ENCODE measurements around the gene CD93.

The CD93 gene, protein sequence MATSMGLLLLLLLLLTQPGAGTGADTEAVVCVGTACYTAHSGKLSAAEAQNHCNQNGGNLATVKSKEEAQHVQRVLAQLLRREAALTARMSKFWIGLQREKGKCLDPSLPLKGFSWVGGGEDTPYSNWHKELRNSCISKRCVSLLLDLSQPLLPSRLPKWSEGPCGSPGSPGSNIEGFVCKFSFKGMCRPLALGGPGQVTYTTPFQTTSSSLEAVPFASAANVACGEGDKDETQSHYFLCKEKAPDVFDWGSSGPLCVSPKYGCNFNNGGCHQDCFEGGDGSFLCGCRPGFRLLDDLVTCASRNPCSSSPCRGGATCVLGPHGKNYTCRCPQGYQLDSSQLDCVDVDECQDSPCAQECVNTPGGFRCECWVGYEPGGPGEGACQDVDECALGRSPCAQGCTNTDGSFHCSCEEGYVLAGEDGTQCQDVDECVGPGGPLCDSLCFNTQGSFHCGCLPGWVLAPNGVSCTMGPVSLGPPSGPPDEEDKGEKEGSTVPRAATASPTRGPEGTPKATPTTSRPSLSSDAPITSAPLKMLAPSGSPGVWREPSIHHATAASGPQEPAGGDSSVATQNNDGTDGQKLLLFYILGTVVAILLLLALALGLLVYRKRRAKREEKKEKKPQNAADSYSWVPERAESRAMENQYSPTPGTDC

DNA sequence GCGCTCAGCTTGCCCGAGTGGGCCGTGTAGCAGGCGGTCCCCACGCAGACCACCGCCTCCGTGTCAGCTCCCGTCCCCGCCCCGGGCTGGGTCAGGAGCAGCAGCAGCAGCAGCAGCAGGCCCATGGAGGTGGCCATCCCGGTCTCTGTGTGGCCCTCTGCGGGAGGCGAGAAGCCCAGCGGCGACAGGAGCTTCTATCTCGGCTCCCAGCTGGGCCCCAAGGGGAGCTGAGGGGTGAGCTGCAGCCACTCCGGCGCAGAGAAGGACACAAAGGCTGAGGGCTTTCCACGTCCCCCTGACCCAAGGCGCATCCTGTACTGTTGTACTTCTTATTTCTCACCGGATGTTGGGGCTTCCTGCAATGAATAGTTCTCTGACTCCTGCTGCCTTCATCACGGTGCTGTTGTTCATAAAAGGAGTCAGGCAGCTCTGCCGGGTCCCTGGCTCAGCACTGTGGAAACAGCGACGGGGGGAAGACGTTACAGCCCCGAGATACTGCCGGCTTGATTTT is at the start of gene CD93:
Gene CD93, minus strand, starts transcription at position 269 of the 511 bp plus-strand sequence. Its CDS starts 132 bp downstream, at position 137.
- DNase-seq = peak; percentile 19

GRCh38 chr20:23133560-23133998 is 47.5 kb upstream of the CD93 start:
- DNase-seq = no peak

DNA sequence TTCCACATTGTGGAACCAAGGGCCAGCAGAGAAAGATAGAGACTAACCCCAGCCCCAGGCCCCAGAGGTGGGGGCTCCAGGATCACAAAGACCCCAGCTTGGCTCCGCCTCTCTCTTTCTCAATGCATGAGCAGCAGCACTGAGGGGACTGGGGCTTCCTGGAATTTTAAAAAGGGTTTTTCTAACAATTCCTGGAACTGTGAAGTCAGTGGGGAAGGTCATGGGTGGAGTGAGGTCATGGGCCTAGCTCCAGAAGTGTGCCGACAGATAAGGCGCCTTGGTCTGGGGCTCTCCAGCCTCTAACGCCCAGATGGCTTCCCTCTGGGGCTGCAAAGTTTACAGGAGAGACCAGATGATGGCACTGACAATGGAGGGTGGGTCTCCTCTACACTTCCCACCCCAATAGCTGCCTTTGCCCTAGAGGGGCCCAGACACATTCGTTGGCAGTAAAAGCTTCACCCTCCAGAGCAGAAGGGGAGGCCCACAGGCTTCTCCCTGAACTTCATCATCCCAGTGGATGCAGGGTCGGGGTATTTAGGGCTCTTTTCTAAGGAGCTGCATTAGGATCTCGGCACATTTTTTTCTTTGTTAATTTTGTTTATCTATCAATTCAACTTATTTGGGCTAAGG is 46.9 kb upstream of the CD93 start:
- no peak for DNase-seq

GRCh38 chr20:23132293-23132929 is 46.3 kb upstream of the CD93 start:
- DNase-seq = no peak

DNA sequence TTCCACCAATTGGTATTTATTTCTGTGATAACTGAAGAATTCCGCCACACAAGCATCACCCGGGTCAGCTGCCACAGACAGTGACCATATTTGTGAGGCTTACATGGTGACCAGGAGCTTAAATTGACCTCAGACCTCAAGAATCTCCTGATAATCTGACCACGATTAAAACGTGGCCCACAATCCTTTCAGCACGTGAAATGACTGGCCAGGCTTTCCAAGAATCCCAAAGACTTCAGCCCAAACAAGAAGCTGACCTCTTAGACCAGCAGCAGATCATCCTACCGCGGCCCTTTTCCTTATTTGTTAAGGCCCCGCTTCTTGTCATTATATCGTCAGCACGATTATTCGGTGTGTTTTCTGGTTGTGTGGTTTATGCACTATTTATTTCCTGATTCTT is 45.6 kb upstream of the CD93 start:
- DNase-seq = no peak

- no peak for DNase-seq
Observed at GRCh38 chr20:23130622-23131140, 44.6 kb upstream of the CD93 start.

DNA sequence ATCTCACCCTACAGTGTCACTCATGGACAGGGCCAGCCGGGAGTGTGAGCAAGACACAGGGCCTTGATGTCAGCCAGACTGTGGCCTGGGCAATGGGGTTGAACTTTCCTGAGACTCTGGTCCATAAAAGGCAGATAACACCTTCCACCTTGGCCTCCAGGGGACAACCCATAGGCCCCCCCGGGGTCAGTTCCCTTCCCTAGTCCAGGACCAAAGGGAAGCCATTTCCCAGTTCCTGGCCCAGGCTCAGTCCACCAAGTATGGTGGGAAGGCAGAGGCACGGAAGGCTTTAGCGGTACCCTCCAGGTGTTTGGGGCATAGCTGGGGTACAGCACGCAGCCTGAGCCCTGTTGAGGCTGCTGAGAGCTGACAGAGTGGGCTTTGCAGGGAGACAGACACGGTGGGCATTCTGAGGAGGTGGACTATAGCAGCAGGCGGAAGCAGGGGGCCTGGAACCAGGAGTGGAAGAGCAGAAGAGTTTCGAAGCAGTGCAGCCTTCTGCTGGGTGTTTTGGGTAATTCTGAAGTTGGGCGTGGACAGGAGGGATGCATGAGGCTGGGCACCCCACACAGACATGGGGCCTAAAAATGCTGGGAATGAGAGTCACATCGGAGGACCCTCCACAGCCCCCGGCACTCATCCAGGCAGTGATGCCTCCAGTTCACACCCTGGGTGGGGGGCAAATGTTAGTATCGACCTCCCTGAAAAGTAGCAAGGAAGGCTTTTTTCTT is 43.9 kb upstream of the CD93 start:
- DNase-seq = no peak

- DNase-seq = no peak
Observed at GRCh38 chr20:23129266-23129665, 43.1 kb upstream of the CD93 start.

GRCh38 chr20:23128461-23129125 is 42.5 kb upstream of the CD93 start:
- no peak for DNase-seq

DNA sequence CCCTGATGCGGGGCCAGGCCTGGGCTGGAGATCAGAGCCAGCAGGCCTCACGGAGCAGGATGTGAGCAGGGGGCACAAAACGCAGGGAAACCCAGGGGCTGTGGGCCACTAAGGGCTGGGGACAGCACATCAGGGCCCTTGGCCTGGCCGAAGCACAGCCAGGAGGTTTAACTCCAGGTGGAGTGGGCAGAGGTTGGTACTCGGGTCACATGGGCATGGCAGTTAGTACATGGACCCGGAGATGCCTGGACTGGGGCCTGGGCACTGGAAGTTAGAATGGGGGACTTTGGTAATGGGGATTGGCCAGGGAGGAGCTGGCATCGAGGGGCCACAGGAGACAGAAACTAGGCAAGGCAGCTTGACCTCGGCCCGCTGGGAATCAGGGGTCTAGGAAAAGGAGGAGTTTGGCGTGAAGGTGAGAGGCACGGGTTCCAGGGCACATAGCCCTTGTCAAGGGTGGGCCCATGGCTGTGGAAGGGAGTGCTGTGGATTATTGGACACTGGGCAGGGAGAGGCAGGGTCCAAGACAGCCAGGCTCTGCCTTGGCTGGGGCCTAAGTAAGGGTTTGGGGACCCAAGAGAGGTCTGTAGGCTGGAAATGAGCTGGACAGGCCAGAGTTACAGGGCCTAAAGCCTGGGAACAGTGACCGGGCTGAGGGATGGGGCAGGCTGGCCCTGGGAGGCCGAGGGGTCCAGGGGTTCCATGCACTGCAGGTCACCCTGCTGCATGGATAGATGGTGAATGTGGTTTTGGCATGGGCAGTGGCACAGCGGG is 41.6 kb upstream of the CD93 start:
- no peak for DNase-seq

GRCh38 chr20:23126281-23127061 is 40.3 kb upstream of the CD93 start:
- DNase-seq = no peak

DNA sequence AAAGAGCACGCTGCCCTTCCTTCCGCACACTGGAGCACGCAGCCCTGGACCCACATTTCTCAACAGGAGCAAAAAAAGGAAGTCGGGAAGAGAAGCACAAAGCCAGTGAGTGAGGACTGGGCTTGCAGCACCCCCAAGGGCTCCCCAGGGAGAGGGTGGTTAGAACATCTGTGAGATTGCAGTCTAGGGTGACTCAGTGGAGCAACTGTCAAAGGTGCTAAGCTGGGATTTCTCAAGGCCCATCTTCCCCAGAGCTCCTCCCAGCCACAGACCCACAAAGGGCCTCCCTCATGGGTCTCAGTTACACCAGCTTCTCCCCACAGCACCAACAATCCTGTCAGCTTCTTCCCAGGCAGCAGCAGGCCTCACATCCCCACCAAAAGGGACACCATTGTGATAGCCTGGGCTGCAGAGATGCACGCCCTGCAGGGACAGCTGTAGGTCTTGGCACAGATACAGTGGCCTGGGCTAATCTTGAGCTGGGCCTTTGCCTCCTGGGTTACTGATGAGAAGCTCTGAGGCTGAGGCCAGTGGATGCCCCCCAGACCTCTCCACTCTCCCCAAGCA is 39.6 kb upstream of the CD93 start:
- DNase-seq = no peak

GRCh38 chr20:23125159-23125558 is 39.0 kb upstream of the CD93 start:
- DNase-seq = no peak

DNA sequence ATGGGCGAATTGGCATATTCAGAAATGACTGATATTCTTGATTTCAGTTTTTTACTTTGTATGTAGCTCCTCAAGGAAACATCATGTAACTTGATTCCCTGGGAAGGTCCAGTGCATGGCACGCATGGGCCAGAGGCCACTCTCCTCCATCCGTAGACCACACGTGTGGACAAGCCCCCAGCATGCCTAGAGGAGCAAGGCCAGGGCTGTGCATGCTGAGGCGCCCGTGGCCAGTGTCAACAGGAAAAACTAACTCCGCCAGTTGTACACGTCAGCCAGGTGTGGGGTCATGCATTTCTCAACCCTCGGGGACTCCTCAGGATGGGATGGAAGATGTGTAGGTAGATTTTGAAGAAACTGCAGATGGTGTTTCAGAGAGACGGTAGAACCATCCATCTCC is 37.8 kb upstream of the CD93 start:
- no peak for DNase-seq

- DNase-seq = no peak
Observed at GRCh38 chr20:23122796-23123655, 36.9 kb upstream of the CD93 start.

DNA sequence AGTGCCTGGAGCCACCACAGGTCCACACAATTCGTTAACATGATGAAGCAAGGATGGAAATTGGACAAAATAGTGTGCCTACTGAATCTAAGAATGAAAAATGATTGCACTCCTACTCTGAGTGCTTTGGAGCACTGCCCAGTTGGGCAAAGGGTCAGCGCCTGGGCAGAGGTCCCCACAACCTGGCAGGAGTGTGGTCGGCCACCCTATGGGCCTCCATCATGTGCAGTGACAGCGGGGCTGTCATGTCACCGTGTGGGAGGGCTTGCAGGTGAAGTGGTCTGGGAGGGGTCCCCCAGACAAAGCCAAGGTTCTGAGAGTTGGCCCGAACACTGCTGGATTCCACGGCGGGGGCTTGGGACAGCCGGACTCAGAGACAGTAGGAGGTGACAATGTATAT is 36.2 kb upstream of the CD93 start:
- no peak for DNase-seq

GRCh38 chr20:23121751-23122320 is 35.7 kb upstream of the CD93 start:
- no peak for DNase-seq

All from CD4-positive, alpha-beta T cell treated with Interleukin-21 for 1 hour (primary cell).